H54 (cell line): Measurements from ENCODE around the gene SCRT2.
A peak's percentile ranks its signal among the peaks of the same experiment; 100 is the strongest.

Source experiments
- DNase-seq: peaks from one replicate; pipeline ENCODE4 v3.0.0; 2011; ENCODE audit warnings: low spot score, mixed read lengths; ENCODE audit not compliant: insufficient read length
- FAIRE-seq: peaks from 3 replicates; lab custom pipeline; 2011; peaks lifted over from hg19 to GRCh38; lab: Jason Lieb, UNC
- POLR2A ChIP-seq: IDR thresholded peaks from 2 replicates; pipeline ENCODE4 v1.6.1; 2011; ENCODE audit warnings: low read depth, mild to moderate bottlenecking, low read length

Gene SCRT2

DNA sequence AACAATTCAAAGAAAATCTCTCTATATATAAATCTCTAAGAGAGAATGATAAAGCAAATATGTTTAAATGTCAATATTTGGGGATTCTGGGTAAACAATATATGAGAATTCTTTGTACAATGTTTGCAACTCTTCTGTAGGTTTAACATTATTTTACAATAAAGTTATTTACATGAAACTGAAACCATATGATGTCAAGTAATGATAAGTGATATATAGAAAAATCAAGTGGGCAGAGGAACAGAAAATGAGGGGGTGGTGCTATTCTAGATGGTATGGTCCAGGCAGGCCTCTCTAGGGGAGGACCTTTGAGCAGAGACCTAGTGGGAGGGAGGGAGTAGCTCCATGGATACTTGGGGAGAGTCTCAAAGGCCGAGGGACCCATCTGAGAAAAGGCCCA, 16.4 kb upstream of the SCRT2 start:
- no peak for DNase-seq
- FAIRE-seq, result no peak
- no peak for TF ChIP-seq POLR2A

DNA sequence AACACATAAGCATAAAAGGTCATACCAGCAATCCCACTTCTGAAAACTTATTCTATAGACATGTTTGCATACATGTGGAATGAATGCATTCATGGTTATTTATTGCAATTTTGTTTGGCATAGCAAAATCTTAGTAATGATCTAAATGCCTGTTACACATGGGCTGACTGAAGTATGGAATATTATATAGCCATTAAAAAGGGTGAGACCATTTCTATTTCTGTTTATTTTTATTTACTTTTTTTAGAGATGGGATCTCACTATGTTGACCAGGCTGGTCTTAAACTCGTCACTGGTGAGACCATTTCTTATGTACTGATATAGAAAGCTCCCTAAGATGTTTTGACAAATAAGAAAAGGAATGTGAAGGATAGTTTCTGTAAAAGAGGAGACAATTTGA, 14.3 kb upstream of the SCRT2 start:
- FAIRE-seq (no peak), DNase-seq (no peak)
- no peak for TF ChIP-seq POLR2A

DNA sequence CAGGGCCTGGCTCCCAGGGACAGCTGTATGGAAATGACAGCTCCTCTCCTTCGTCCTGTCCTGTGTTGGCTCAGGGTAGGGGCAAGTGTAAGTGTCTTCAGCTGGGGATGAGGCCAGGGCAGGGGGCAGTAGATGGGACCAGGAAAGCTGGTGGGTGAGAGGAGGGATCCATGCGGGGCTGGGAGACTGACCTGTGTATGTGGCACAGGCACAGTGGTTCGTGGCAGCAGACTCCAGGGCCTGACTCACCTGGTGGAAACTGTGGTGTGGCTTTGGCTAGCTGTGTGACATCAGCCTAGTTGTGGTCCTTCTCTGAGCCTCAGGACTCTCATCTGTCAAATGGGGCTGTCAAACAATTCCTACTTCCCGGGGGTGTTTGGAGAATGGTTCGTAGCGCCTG, 13.7 kb upstream of the SCRT2 start:
- FAIRE-seq, result no peak
- DNase-seq, result no peak
- TF ChIP-seq POLR2A, result no peak

DNA sequence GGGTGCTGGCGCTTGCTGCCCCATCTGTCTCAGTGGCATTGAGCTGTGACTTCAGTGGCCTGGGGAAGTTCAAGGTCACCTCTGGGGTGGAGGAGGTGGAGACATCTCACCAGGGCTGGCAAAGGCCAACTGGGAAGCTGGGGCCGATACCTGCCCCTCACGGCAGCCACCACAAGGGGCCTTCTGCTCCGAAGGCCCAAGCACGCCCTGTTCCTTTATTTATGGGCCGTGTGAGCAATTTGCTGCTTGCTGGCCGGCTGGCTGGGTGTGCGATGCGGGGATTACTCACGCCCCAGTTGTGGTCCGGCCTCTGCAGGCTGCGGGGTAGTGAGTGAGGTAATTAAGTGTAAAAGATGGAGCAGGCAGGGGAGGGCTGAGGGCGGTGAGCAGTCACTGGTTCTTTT, 13.2 kb upstream of the SCRT2 start:
- DNase-seq, result peak; percentile 54
- no peak for FAIRE-seq
- no peak for TF ChIP-seq POLR2A

DNA sequence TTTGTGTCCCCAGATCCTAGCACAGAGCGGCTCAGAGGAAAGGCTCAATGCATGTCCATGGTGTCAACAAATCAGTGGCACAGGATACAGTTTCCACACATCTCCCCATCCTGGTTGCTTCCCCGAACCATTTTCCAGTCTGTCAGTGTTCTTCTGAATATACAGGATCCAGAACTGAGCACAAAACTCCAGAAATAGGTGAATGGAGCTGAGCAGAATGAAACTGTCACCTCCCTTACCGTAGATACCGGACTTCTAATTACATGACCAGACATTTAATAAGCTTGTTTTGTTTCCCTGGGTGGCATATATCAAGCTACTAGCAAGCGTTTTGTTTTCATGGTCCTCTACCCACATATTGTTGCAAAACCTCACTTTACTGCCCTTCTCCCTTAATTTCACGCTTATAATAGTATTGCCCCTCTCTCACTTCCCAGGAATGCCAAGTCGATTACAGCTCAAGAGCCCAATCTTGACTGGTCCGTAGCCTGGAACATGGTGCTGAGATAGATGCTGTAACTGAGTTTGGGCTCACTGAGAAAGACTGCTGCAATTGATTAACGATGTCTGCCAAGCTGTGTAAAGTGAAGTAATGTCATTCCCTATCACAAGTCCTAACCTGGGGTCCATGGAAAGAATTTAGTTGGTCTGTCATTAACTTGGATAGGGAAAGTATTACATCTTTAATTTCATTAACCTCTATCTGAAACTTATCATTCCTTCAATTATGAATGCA, 12.0 kb upstream of the SCRT2 start:
- TF ChIP-seq POLR2A, result no peak
- DNase-seq (no peak), FAIRE-seq (no peak)

DNA sequence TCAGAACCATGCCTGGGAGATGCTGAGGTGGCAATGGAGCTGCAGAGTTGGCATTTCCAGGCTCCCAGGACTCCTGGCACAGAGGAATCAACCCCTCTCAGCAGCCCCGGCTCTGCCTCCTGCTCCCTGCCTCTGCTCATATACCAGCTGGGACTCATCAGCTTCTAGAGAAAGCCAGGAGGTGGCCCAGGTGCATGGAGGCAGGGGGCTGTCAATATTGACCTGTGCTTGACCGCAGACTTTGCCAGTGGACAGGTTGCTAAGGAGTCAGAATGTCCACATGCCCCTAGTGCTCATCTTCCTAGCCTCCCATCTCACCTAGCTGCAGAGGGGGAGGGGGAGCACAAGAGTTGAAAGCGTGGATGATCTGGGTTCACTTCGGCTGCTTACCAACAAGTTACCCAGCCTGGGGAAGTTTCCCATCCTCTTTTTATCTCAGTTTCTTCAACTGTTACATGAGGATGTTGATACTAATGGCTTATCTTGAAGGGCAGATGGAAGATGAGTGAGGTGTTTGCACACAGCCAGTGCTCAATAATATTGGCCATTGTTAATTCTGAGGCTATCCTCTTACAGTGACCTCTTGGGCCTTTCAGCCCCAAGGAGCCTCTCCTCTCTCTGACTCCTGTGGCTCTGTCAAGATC, 9.2 kb upstream of the SCRT2 start:
- FAIRE-seq, result no peak
- no peak for TF ChIP-seq POLR2A
- no peak for DNase-seq

DNA sequence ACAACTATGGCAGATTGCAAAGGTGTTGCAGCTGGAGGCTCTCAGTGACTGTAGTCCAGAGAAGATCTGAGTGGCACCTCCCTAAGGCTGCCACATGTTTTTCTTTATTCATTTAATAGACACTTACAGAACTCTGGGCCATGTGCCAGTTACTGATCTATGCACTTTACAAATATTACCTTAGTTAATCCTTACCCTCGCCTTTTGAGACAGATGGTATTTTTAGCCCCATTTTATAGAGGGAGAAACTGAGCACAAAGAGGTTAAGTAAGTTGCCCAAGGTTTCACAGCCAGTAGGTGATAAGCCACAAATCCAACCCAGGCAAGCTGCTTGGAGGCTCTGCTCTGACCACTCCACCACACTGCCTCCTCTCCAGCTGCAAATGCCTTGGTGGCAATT, 6.5 kb upstream of the SCRT2 start:
- no peak for FAIRE-seq
- DNase-seq, result no peak
- no peak for TF ChIP-seq POLR2A

DNA sequence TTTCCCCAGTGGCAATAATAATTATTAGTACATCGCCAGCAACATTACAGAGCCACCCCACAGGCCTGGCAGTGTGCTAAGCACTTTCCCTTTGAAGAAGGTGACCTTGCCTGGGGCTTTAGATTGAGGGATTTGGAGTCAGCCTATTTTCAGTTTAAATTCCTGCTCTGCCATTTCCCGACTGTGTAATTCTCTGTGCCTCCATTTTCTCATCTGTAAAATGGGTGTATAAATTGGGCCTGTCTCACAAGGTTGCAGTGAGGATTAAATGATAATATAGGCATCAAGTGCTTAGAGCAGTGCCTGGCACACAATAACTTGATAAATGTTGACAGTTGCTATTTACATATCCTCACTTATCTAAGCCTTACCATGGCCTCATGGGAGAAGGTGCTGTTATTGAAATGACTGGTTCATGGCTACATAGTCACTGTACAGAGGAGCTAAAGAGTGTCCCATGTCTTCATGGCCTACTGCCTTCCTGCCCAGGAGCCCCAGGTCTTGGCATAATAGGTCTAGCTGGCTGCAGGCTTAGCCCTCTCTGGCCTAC, 5.1 kb upstream of the SCRT2 start:
- FAIRE-seq (no peak), DNase-seq (no peak)
- no peak for TF ChIP-seq POLR2A

DNA sequence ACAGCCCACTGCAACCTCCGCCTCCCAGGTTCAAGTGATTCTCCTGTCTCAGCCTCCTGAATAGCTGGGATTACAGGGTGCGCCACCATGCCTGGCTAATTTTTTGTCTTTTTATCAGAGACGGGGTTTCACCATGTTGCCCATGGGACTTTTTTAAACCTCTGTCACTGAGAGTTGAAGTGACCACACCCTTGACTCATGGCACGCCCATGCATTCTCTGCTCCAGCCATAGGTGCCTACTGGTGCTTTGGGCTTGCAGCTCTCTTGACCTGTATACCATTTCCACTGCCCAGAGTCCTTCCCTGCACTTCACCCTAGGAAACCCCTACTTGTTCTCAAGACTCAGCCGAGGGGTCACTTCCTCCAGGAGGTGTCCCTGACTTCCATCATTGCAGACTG, 2.4 kb upstream of the SCRT2 start:
- TF ChIP-seq POLR2A, result no peak
- no peak for DNase-seq
- no peak for FAIRE-seq

DNA sequence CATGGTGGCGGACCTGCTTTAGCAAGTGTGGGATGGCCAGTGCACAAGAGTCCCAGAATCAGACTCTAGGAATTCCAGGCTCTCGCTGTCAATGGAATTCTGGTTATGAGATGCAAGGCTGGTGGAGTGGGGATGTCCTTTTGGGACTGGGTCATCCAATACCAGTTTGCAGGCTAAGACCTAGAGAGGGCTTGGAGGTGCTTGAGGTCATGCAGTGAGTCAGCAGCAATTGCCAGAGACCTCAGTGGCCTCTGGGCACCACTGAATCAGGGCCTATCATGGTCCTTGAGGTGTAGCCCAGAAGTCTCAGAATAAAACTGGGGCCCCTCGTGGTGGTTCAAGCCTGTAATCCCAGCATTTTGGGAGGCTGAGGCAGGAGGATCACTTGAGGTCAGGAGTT, 1.4 kb upstream of the SCRT2 start:
- TF ChIP-seq POLR2A, result no peak
- no peak for DNase-seq

DNA sequence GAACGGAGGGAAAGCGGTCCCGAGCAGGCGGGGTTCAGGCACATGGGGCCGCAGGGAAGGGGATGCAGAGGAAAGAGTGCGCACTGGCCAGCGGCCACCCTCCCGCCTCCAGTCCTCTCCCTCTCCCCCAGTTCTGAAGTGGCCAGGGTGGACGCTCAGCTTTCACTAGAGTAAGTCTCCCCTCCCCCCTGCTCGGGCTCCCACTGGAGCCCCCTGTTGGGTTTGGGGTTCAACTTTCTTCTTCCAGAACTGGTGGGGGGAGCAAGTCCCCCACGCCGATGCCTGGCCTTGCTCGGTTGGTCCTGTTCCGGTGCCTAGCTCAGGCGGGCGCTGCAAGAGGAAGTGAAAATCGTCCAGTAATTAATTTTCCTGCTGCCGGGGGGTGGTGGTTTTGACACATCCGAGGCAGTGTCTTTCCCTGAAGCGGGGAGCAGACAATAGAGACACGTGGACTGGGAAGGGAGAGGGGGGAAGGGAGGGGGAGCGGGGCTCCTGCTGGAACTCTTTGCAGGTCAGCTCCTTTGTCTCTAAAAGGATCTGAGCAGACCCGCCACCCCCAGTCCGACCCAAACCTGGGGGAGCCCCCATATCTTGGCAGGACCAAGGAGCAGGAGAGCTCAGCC, 824 bp upstream of the SCRT2 start:
- no peak for TF ChIP-seq POLR2A
- FAIRE-seq (no peak), DNase-seq (no peak)

More for the DNA sequence above, 1.4 kb upstream of the SCRT2 start:
- no peak for FAIRE-seq

DNA sequence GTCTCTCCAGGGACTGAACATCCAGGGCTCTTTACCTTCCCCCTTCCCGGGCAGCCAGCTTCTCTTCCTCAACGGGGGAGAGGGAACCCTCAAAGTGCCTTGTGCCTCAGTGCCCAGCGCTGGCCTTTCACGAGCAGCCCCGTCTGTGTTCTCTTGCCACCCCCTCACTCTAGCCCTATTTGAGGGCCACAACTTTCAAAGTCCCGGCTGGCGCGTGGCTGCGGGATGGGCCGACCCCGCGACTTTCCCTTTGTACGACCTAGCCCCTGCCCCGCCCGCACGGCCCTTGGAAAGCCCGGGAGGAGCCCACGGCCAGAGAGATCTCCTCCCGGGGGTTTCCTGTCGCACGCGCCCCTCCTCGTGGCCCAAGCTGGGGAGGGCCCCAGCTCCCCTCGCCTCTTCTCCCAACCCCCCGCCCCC, 559 bp downstream of the SCRT2 start:
- TF ChIP-seq POLR2A, result no peak
- no peak for FAIRE-seq
- DNase-seq, result no peak

DNA sequence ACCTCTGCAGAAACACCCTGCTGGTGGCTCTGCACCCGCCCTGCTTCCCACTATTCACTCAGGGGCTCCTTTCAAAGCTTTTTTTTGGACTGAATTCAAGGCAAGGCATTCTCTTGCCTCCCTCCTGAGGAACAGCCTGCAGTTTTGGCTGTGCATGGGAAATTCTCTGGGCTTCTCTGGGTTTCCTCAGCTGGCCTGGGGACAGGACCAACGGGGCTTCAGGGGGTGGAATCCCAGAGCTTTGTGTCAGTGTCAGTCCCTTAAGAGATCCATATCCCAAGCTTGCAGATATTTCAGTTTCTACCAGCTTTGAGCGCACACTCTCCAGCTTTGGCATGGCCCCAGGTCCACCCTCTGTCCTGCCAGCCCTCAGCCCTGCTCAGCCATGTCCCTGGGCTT, 2.0 kb downstream of the SCRT2 start:
- TF ChIP-seq POLR2A, result no peak
- FAIRE-seq (no peak), DNase-seq (no peak)

DNA sequence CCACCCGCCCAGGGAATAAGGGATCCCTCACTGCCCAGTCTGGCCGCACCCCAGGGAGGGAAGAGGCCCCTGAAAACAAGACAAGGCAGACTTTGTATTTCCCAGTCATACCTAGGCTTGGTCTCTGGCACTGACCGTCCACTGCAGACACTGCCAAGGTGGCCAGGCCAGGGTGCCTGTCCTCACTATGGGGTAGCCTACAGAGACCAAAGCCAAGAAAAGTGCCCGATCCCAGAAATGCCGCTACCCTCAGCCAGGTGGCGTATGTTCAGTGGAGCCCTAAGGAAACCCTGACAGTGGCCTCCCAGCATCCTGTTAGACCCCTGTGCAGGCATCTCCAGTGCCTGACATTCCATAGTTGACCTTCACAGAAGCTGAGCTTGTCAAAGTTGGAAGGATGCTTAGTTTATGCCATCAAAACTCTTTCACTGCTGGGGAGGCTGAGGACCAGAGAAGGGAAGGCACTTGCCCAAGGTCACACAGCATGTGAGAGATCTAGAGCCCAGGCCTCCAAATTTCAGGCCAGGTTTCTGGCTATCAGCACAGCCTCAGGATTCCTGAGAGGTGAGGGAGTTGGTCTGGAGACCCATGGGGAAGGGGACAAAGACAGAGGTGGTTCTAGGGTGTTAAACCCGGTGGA, 2.5 kb downstream of the SCRT2 start:
- DNase-seq, result no peak
- TF ChIP-seq POLR2A, result no peak
- FAIRE-seq, result no peak
